ENCODE results near the gene ESR2. TPM values are rescaled to one million over a fixed set of nuclear protein-coding genes. Genes with fewer than 3 reads are reported as not detected.
"Not testable (repeated sequence)": the region's sequence is repeated elsewhere in the genome, so short reads cannot be mapped to it uniquely, and the experiment has no call there.

ESR2 gene
- total RNA-seq, 1 donor from 2014 or later, result under 0.01 TPM

- H3K36me3 ChIP-seq (ENCODE audit: control insufficient read depth, insufficient read depth, low read length), result peaks cover 33% of the 10 kb centered on the region
- H3K27me3 ChIP-seq (ENCODE audit: control insufficient read depth, insufficient read depth, low read length), result no peaks in the 10 kb centered on the region
- TF ChIP-seq CTCF (IDR thresholded peaks at IDR 0.05; ENCODE audit: insufficient read depth, low read length, severe bottlenecking), result no peak
- FAIRE-seq (no peak), DNase-seq (ENCODE audit: low read depth) (no peak)
- no peak overlapping the region for H3K4me3 ChIP-seq (ENCODE audit: low read depth, low read length)
These were observed 78.9 kb downstream of the ESR2 start for GRCh38 chr14:64215274-64215673.

- TF ChIP-seq CTCF (IDR thresholded peaks at IDR 0.05; ENCODE audit: insufficient read depth, low read length, severe bottlenecking), result no peak
- Histone ChIP-seq H3K36me3 (ENCODE audit: control insufficient read depth, insufficient read depth, low read length) (peaks cover 33% of the 10 kb centered on the region), H3K27me3 (ENCODE audit: control insufficient read depth, insufficient read depth, low read length) (no peaks in the 10 kb centered on the region), H3K4me3 (ENCODE audit: low read depth, low read length) (no peak overlapping the region)
- DNase-seq (ENCODE audit: low read depth) (no peak), FAIRE-seq (no peak)
These were observed 80.2 kb downstream of the ESR2 start for GRCh38 chr14:64213853-64214570.

GRCh38 chr14:64213086-64213485 is 81.1 kb downstream of the ESR2 start:
- H3K36me3 ChIP-seq (ENCODE audit: control insufficient read depth, insufficient read depth, low read length), result peaks cover 39% of the 10 kb centered on the region
- DNase-seq (ENCODE audit: low read depth) (peak; percentile 86), FAIRE-seq (no peak)
- H3K27me3 ChIP-seq (ENCODE audit: control insufficient read depth, insufficient read depth, low read length), result no peaks in the 10 kb centered on the region
- H3K4me3 ChIP-seq (ENCODE audit: low read depth, low read length), result no peak overlapping the region
- TF ChIP-seq CTCF (IDR thresholded peaks at IDR 0.05; ENCODE audit: insufficient read depth, low read length, severe bottlenecking), result no peak

- DNase-seq (ENCODE audit: low read depth) (peak; percentile 46), FAIRE-seq (no peak)
- H3K27me3 ChIP-seq (ENCODE audit: control insufficient read depth, insufficient read depth, low read length), result no peaks in the 10 kb centered on the region
- no peak overlapping the region for H3K4me3 ChIP-seq (ENCODE audit: low read depth, low read length)
- peaks cover 39% of the 10 kb centered on the region for H3K36me3 ChIP-seq (ENCODE audit: control insufficient read depth, insufficient read depth, low read length)
- no peak for TF ChIP-seq CTCF (IDR thresholded peaks at IDR 0.05; ENCODE audit: insufficient read depth, low read length, severe bottlenecking)
These were observed 81.5 kb downstream of the ESR2 start for GRCh38 chr14:64212666-64213065.

GRCh38 chr14:64210912-64211311 is 83.3 kb downstream of the ESR2 start:
- not testable (repeated sequence) for H3K4me3 ChIP-seq (ENCODE audit: low read depth, low read length); FAIRE-seq; H3K27me3 ChIP-seq (ENCODE audit: control insufficient read depth, insufficient read depth, low read length); DNase-seq (ENCODE audit: low read depth)
- peaks cover 34% of the 10 kb centered on the region for H3K36me3 ChIP-seq (ENCODE audit: control insufficient read depth, insufficient read depth, low read length)

- DNase-seq (ENCODE audit: low read depth), result no peak
- no peak for TF ChIP-seq CTCF (IDR thresholded peaks at IDR 0.05; ENCODE audit: insufficient read depth, low read length, severe bottlenecking)
- peaks cover 28% of the 10 kb centered on the region for H3K36me3 ChIP-seq (ENCODE audit: control insufficient read depth, insufficient read depth, low read length)
These were observed 84.0 kb downstream of the ESR2 start for GRCh38 chr14:64210216-64210615.

More at GRCh38 chr14:64210216-64210615, 84.0 kb downstream of the ESR2 start:
- FAIRE-seq, result no peak
- Histone ChIP-seq H3K4me3 (ENCODE audit: low read depth, low read length) (no peak overlapping the region), H3K27me3 (ENCODE audit: control insufficient read depth, insufficient read depth, low read length) (no peaks in the 10 kb centered on the region)
